Smooth muscle cell (in vitro differentiated cells): Measurements from ENCODE around the gene GPC5. TPM values are rescaled to one million over a fixed set of nuclear protein-coding genes. Genes with fewer than 3 reads are reported as not detected.

Source experiments
- DNase-seq: peaks from one replicate; lab custom pipeline; 2025; ENCODE audit not compliant: unreplicated experiment; lab: John Stamatoyannopoulos, UW
- H2AFZ ChIP-seq: fragments of 200-600 bp; sonication (generic); 2 replicates; pipeline ENCODE4 v1.6.0; 2016; ENCODE audit warnings: antibody characterized with exemption, low read depth, mild to moderate bottlenecking
- H3F3A ChIP-seq: fragments of 200-600 bp; sonication (generic); 2 replicates; pipeline ENCODE4 v1.6.0; 2017; ENCODE audit warnings: antibody characterized with exemption, low read depth
- H3K27ac ChIP-seq: fragments of 200-600 bp; sonication (generic); 2 replicates; pipeline ENCODE4 v1.5.1; 2016; ENCODE audit warnings: low read depth, mild to moderate bottlenecking
- H3K27me3 ChIP-seq: fragments of 200-600 bp; sonication (generic); 2 replicates; pipeline ENCODE4 v1.6.1; 2016; ENCODE audit warnings: low read depth, mild to moderate bottlenecking
- H3K36me3 ChIP-seq: fragments of 200-600 bp; sonication (generic); 2 replicates; pipeline ENCODE4 v1.5.1; 2016; ENCODE audit warnings: low read depth
- H3K4me1 ChIP-seq: fragments of 200-600 bp; sonication (generic); 2 replicates; pipeline ENCODE4 v1.5.1; 2016; ENCODE audit warnings: low read depth
- H3K4me2 ChIP-seq: fragments of 200-600 bp; sonication (generic); 2 replicates; pipeline ENCODE4 v1.6.0; 2016; ENCODE audit warnings: mild to moderate bottlenecking
- H3K4me3 ChIP-seq: fragments of 200-600 bp; sonication (generic); 2 replicates; pipeline ENCODE4 v1.5.1; 2016; ENCODE audit warnings: mild to moderate bottlenecking
- H3K79me2 ChIP-seq: fragments of 200-600 bp; sonication (generic); 2 replicates; pipeline ENCODE4 v1.6.0; 2016; ENCODE audit warnings: low read depth, mild to moderate bottlenecking
- H3K9ac ChIP-seq: fragments of 200-600 bp; sonication (generic); 2 replicates; pipeline ENCODE4 v1.6.0; 2016; ENCODE audit warnings: low read depth
- H3K9me3 ChIP-seq: fragments of 200-600 bp; sonication (generic); replicated peaks from 2 replicates; pipeline ENCODE4 v1.5.1; 2016; ENCODE audit warnings: low read depth
- H4K20me1 ChIP-seq: fragments of 200-600 bp; sonication (generic); 2 replicates; pipeline ENCODE4 v1.6.0; 2016; ENCODE audit warnings: low read depth
- CTCF ChIP-seq: fragments of 200-600 bp; sonication (generic); IDR thresholded peaks from 2 replicates; pipeline ENCODE4 v1.5.1; 2017; ENCODE audit warnings: borderline replicate concordance, mild to moderate bottlenecking, antibody characterized with exemption; ENCODE audit not compliant: insufficient read depth, poor library complexity, severe bottlenecking
- WGBS: methylation state at CpG from one replicate; pipeline ENCODE4 v1.1.7; 2016; ENCODE audit warnings: low lambda C conversion rate; 5-methylcytosine and 5-hydroxymethylcytosine counted together
- polyA plus RNA-seq: library from polyadenylated mRNA; unstranded; fragments of >200 nt; fragmentation: Nextera tagmentation; extraction: Ambion mirVana; gene quantifications from 2 replicates; pipeline ENCODE4 v1.2.1, GENCODE V29; 2016
- total RNA-seq: library from RNA; depleted of rRNA; stranded (reverse); fragments of >200 nt; gene quantifications from 2 replicates; pipeline ENCODE4 v1.2.3, GENCODE V29; 2014

Gene GPC5
- total and polyA plus RNA-seq, 2 experiments from 2014 or later, result 0.99 to 1.0 TPM

GRCh38 chr13:92838786-92839185, 1440.4 kb downstream of the GPC5 start:
- 57% methylated on average over 3 of the region's 3 CpGs for WGBS
- Histone ChIP-seq H3K9me3 (no peaks in the 10 kb centered on the region), H3K9ac (no peak overlapping the region), H4K20me1 (no peaks in the 10 kb centered on the region), H3K27ac (peak overlapping the region; percentile 23), H3K27me3 (no peaks in the 10 kb centered on the region), H3K4me1 (no peaks in the 10 kb centered on the region), H3K36me3 (no peaks in the 10 kb centered on the region), H3F3A (no peaks in the 10 kb centered on the region), H3K4me2 (no peak overlapping the region), H3K79me2 (no peaks in the 10 kb centered on the region), H3K4me3 (no peak overlapping the region), H2AFZ (no peak overlapping the region)
- DNase-seq, result no peak
- TF ChIP-seq CTCF, result no peak

- Histone ChIP-seq H3F3A (no peaks in the 10 kb centered on the region), H3K27ac (no peak overlapping the region), H3K9ac (no peak overlapping the region), H3K27me3 (no peaks in the 10 kb centered on the region), H4K20me1 (no peaks in the 10 kb centered on the region), H3K36me3 (no peaks in the 10 kb centered on the region), H3K4me2 (no peak overlapping the region), H3K4me3 (no peak overlapping the region), H3K4me1 (no peaks in the 10 kb centered on the region), H3K79me2 (no peaks in the 10 kb centered on the region), H3K9me3 (no peaks in the 10 kb centered on the region), H2AFZ (no peak overlapping the region)
- TF ChIP-seq CTCF, result no peak
- WGBS, result 57% methylated on average over 2 of the region's 2 CpGs
- DNase-seq, result no peak
Observed at GRCh38 chr13:92842145-92842544, 1443.7 kb downstream of the GPC5 start.

GRCh38 chr13:92843549-92843948, 1445.1 kb downstream of the GPC5 start:
- Histone ChIP-seq H2AFZ (no peak overlapping the region), H3K27ac (no peak overlapping the region), H3K9ac (no peak overlapping the region), H3F3A (no peaks in the 10 kb centered on the region), H3K4me3 (no peak overlapping the region), H3K4me1 (no peaks in the 10 kb centered on the region), H3K79me2 (no peaks in the 10 kb centered on the region), H4K20me1 (no peaks in the 10 kb centered on the region), H3K27me3 (no peaks in the 10 kb centered on the region), H3K4me2 (peak overlapping the region; percentile 49), H3K9me3 (no peaks in the 10 kb centered on the region), H3K36me3 (no peaks in the 10 kb centered on the region)
- no peak for DNase-seq
- TF ChIP-seq CTCF, result no peak
- 39% methylated on average over 4 of the region's 4 CpGs for WGBS

GRCh38 chr13:92849381-92849780, 1451.0 kb downstream of the GPC5 start:
- no peak for DNase-seq
- Histone ChIP-seq H3K27ac (no peak overlapping the region), H2AFZ (no peak overlapping the region), H3K9me3 (no peaks in the 10 kb centered on the region), H3K4me1 (no peaks in the 10 kb centered on the region), H3F3A (no peaks in the 10 kb centered on the region), H3K4me2 (no peak overlapping the region), H4K20me1 (no peaks in the 10 kb centered on the region), H3K4me3 (no peak overlapping the region), H3K36me3 (no peaks in the 10 kb centered on the region), H3K27me3 (no peaks in the 10 kb centered on the region), H3K9ac (no peak overlapping the region), H3K79me2 (no peaks in the 10 kb centered on the region)
- TF ChIP-seq CTCF, result no peak
